CD4-positive, alpha-beta T cell treated with Interleukin-10 for 1 hour (primary cell): Measurements from ENCODE around the gene RTP3.
"Not testable (repeated sequence)": the region's sequence is repeated elsewhere in the genome, so short reads cannot be mapped to it uniquely, and the experiment has no call there.

Source experiments
- DNase-seq: peaks from one replicate; pipeline ENCODE4 v3.0.0-alpha.2; 2020

The RTP3 gene

DNA sequence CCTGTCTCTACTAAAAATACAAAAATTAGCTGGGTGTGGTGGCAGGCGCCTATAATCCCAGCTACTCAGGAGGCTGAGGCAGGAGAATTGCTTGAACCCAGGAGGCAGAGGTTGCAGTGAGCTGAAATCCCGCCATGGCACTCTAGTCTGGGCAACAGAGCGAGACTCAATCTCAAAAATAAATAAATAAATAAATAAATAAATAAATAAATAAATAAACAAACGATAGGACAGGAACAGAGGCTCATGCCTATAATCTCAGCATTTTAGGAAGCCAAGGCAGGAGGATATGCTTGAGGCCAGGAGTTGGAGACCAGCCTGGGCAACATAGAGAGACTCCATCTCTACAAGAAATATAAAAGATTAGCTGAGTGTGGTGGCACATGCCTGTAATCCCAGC is 24.4 kb downstream of the RTP3 start:
- not testable (repeated sequence) for DNase-seq

GRCh38 chr3:46523556-46523955 is 25.8 kb downstream of the RTP3 start:
- DNase-seq, result no peak

- DNase-seq, result no peak
Measured at GRCh38 chr3:46524008-46524407, 26.2 kb downstream of the RTP3 start.

- no peak for DNase-seq
Measured at GRCh38 chr3:46524832-46525231, 27.1 kb downstream of the RTP3 start.

DNA sequence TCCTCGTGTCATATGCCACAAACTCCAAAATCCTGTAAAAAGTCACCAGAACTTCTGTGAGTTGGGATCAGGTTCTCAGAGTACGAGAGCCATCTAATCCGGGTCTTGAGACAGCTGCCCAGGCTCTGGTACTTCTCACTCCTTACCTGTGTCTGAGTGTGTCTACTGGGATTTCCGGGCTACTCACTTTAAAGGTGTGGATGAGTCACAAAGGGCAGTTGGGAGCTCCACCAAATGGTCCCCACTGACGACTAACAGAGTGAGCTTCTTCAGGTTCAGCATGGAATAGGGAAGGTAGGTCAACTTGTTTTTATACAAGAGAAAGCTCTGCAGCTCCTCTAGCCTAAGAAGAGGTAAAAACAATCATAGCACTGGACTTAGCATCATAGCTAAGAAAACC is 29.5 kb downstream of the RTP3 start:
- no peak for DNase-seq

- DNase-seq, result no peak
Measured at GRCh38 chr3:46533091-46533490, 35.3 kb downstream of the RTP3 start.

DNA sequence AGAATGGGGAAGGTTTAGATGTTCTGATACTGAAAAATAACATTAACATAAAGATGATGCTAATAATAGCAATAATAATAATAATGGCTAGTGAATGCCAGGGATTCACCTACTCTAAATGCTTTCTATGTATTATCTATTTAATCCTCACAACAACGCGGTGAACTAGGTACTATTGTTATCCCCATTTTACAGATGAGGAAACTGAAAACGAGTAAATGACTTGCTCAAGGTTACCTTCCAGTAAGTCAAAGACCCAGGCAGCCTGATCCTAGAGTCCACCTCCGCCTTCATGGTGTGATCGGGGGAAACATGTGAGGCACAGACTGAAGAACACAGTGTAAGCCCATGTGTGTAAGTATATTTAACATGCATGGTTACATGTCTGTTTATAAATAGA is 38.0 kb downstream of the RTP3 start:
- no peak for DNase-seq

DNA sequence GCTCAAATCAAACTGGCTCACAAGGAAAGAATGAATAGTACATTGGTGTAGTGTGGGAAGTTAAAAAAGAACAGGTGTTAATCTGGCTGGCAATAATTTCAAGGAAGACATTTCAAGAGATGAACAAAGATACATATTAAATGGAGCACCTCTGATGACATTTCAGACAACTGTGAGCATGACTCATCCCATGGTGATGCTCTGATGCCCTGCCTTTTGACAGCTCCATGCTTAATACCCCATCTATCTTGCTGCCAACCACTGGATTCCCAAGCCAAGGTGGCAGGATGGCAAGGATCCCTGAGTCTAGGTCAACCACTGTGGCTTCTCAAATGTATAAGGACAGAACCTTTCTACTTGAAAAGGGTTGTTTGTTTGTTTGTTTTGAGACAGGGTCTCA is 39.0 kb downstream of the RTP3 start:
- DNase-seq, result no peak

DNA sequence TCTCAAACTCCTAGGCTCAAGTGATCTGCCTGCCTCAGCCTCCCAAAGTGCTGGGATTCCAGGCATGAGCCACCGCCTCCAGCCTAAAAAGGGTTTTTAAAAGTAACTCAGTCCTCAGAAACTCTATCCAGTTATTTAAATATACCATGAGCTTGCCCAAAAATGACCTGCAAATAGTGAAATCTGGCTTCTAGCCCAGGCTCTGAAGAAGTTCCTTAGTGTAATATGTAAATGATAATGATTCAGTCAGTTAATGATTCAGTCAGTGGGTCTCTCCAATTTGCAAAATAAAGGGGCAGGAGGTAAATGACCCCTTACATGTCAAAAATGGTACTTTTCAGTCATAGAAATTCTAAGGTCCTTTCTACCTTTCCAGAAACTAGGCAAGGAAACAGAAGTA is 39.5 kb downstream of the RTP3 start:
- no peak for DNase-seq

DNA sequence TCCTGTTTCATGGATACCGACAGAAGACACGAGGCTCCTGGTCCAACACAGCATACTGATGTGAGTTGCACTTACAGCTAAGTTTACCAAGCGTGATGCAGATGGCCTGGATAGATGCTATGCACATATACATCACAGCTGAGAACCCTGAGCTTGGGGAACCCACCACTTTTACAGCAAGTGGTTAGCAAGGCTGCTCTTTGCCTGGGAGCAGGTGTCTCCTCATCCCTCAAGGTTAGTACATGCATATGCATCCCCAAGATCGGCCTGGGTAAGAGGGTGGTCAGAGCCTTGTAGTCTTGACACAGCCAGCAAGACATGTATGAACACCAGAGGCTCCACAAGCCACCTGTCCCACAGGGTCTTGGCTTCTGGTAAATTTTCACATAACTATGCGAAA is 40.0 kb downstream of the RTP3 start:
- no peak for DNase-seq

DNA sequence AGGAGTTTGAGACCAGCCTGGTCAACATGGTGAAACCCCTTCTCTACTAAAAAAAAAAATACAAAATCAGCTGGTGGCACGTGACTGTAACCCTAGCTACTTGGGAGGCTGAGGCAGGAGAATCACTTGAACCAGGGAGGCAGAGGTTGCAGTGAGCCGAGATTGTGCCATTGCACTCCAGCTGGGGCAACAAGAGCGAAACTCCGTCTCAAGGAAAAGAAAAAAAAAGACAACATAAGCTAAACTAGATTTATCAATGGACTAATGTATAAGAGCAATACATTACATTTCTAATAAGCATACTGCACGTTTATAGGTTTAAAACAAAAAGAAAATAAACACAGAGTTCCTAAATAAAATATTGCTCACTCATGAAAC is 40.6 kb downstream of the RTP3 start:
- peak; percentile 2 for DNase-seq

DNA sequence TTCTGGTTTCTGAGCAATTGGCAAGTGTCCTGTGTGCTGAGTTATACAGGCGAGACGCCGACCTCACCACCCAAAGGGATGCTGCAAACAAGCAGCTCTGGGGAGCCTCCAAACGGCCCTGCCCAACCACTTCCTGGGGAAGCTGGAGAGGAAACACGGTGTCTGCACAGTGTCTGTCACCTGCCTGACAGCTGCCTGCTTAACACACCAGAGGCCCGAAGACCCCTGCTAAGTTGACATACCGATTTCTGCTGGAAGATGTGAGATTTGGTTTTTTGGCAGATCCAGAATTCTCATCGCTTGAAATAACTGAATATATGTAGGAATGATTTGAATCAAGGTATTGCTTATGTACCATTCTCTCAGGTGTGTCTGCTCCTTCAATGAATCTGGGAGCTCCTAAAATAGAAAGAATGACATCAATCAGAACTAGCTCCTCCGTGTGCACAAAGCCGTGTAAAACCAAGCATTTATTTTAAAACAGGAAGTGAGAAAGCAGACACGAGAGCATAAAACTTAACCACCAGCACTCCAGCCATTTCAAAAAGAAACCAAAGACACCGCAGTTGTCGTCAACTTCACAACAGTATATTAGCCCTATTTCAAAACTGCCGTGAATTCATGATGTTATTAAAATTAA is 41.1 kb downstream of the RTP3 start:
- peak; percentile 86 for DNase-seq

DNA sequence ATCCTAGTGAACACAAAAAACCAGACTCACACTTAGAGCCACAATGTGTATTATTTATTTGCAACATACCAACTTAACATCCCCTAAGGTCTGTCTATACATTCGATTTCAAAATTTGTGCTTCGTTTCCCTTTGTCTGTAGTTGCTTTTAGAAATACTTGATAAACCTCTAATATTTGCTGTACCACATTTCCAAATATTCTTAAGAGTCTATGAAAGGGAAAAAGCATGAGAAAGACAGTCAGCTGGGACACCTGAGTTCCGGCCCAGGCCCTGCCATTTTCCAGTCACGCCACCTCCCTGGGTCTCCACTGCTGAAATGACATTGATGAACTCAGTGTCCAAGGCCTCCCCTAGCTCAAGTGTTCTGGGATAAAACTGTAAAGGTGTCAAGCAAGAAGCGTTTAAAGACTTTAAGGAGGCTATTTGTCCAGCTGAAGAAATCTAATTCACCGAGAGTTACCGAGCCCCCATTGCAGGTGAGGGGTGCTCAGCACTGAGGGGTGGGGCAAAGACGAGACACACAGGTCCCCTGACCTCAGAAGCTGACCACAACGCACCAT is 41.7 kb downstream of the RTP3 start:
- no peak for DNase-seq

- no peak for DNase-seq
Measured at GRCh38 chr3:46540550-46540949, 42.8 kb downstream of the RTP3 start.

- no peak for DNase-seq
Measured at GRCh38 chr3:46541835-46542234, 44.1 kb downstream of the RTP3 start.

- no peak for DNase-seq
Measured at GRCh38 chr3:46542344-46542743, 44.6 kb downstream of the RTP3 start.

DNA sequence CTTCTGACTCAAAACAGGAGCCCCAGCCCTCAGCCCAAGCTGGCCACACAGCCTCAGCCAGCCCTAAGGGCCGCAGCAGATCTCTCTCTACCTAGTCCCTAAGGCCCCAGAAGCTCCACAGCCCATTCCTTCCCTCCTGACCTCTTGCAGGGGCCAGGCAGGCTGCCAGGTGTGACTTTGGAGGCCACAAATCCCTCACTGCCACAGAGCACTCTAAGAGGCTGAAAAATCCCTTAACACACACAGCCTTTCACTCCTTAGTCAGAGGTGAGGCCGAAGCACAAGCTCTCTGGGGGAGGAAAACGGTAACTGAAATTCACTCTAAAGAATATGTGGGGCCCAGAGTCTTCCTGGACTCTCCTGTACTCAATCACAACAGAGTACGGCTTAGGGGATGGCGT is 45.0 kb downstream of the RTP3 start:
- no peak for DNase-seq

DNA sequence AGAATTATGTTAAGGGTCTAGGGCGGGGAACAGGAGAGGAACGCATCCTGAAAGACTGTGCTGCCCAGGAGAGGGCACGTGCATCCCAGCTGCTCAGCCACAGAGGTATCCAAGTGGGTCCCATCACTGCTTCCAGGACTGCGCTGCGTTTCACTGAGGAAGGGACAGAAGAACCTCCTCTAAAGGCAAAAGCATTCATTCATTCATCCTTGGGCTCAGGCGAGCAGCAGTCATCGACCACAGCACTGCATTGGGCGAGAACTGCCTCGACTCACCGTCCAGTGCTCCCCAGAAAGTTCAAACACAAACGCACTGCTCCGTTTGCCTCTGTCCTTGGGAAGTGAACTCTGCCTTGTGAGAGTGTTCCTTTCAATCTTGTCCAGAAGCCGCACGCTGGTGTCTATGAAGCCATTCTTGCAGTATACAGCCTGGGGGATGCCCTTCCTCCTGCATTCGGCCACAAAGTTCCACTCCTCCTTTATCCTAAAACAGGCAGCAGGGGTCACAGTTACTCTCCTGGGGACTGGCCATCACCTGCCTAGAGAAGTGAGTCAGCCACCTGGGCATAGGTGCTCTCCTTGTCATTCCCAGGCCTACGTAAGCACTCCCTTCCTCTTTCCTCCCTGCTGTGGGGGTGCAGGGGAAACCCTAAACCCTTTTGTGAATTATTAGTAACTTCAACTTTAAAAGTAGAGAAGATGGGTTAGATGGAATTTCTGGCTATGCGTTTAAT is 47.2 kb downstream of the RTP3 start:
- no peak for DNase-seq

DNA sequence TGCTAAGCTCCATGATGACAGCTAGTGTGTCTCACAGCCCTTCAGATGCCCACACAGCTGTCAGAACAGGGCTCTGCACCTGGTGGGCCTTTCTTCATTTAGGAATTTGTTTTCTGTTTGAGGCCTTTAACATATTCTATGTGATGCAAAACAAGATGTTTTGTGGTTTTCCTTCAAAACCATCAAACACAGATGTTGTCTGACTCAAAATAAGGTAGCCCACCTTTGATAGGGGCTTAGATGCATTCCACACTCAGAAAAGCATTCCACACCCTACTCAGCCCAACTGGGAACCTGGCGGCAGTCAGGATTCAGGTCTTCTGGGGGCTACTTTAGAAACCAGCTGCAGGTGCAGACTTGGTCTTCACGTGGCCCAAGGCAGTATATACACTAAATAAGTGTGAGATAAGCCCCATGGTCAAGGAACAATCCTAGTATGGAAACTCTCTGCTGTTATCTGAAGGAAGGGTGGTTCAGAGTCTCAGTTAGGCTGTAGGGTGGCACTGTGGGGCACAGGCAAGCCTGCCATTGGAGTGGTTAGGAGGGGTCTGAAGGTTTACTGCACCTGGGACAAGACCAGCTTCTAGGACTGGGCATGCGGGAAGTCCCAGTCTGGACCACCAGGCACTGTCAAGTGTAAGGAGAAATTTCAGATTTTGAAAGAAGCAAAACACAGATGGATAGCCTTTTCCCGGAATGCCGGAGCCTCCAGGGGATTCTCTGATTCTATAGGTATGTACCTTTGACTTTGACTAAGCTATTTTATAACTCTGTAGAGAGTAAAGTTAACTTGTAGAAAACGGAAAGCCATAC is 48.2 kb downstream of the RTP3 start:
- no peak for DNase-seq

DNA sequence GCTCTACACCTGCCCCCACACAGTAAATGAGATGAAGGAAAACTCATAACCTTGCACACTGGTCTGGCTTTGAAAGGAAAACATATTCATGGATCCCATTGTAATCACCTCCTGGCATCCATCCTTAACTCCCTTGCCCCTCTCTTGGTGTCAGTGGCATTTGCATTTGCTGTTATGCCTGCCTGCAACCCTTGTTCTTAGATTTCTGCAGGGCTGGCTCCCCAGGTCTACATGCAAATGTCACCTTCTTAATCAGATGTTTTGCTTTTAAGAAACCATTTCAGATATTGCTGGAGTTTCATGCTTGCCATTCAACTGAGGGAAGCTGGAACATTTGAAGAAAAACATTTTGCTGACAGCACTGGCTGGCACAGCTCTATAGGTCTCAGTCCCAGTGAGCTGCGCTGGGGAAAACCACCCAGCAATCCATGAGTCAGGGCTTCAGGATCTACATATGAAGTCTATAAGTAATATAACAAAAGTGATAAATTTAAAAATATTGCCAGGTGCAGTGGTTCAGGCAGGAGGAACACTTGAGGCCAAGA is 49.2 kb downstream of the RTP3 start:
- DNase-seq, result no peak

GRCh38 chr3:46548611-46549010 is 50.8 kb downstream of the RTP3 start:
- DNase-seq, result not testable (repeated sequence)

GRCh38 chr3:46549408-46549904 is 51.7 kb downstream of the RTP3 start:
- DNase-seq, result no peak

DNA sequence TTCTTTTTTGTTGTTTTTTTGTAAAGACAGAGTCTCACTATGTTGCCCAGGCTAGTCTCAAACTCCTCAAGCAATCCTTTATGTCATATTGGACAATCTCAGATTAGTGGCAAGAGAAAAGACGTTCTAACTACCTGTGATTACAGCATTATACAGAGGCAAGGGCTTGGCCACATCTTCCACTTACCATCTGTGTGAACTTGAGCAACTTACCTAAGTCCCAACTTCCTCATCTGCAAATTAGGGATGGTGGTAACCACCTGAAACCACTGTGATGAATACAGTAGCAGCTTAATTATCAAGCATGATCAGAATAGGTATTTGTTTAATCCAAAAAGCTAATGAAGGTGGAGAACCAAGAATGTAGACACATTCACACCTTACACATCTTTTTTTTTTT is 52.2 kb downstream of the RTP3 start:
- no peak for DNase-seq
